Skeletal muscle satellite cell (primary cell): ENCODE measurements around the gene ATXN3.

Experiments used
- H3K27me3 ChIP-seq: 2 replicates; pipeline ENCODE4 v1.7.0; 2013; ENCODE audit warnings: low read length; ENCODE audit not compliant: control insufficient read depth, insufficient read depth
- H3K36me3 ChIP-seq: 2 replicates; pipeline ENCODE4 v1.7.0; 2013; ENCODE audit warnings: mild to moderate bottlenecking, control low read depth, low read length; ENCODE audit not compliant: insufficient read depth
- H3K4me1 ChIP-seq: 2 replicates; pipeline ENCODE4 v1.7.0; 2013; ENCODE audit warnings: low read length; ENCODE audit not compliant: control insufficient read depth, insufficient read depth
- H3K4me2 ChIP-seq: 2 replicates; pipeline ENCODE4 v1.7.0; 2013; ENCODE audit warnings: mild to moderate bottlenecking, low read length
- H3K4me3 ChIP-seq: 2 replicates; pipeline ENCODE4 v1.7.0; 2013; ENCODE audit warnings: low read length
- H3K9ac ChIP-seq: 2 replicates; pipeline ENCODE4 v1.7.0; 2013; ENCODE audit warnings: mild to moderate bottlenecking, low read depth, low read length, moderate library complexity
- H3K9me3 ChIP-seq: replicated peaks from 2 replicates; pipeline ENCODE4 v1.7.0; 2013; ENCODE audit warnings: mild to moderate bottlenecking, control low read depth, low read length

ATXN3 gene

GRCh38 chr14:92121207-92121669, 14.9 kb upstream of the ATXN3 start:
- Histone ChIP-seq H3K9me3 (no peaks in the 10 kb centered on the region), H3K27me3 (no peaks in the 10 kb centered on the region), H3K36me3 (peaks cover 28% of the 10 kb centered on the region), H3K4me1 (peaks cover 10% of the 10 kb centered on the region), H3K9ac (peak overlapping the region; percentile 99), H3K4me3 (peak overlapping the region; percentile 90), H3K4me2 (peak overlapping the region; percentile 92)

GRCh38 chr14:92109490-92109889, 3.1 kb upstream of the ATXN3 start:
- Histone ChIP-seq H3K9ac (no peak overlapping the region), H3K4me3 (no peak overlapping the region), H3K36me3 (no peaks in the 10 kb centered on the region), H3K4me1 (peaks cover 13% of the 10 kb centered on the region), H3K27me3 (no peaks in the 10 kb centered on the region), H3K4me2 (no peak overlapping the region), H3K9me3 (no peaks in the 10 kb centered on the region)

- Histone ChIP-seq H3K36me3 (no peaks in the 10 kb centered on the region), H3K4me3 (no peak overlapping the region), H3K4me2 (no peak overlapping the region), H3K27me3 (no peaks in the 10 kb centered on the region), H3K9me3 (no peaks in the 10 kb centered on the region), H3K4me1 (peaks cover 6% of the 10 kb centered on the region), H3K9ac (no peak overlapping the region)
Observed at GRCh38 chr14:92108345-92109254, 2.2 kb upstream of the ATXN3 start.

- Histone ChIP-seq H3K27me3 (no peaks in the 10 kb centered on the region), H3K4me2 (peak overlapping the region; percentile 91), H3K4me1 (peaks cover 5% of the 10 kb centered on the region), H3K9me3 (no peaks in the 10 kb centered on the region), H3K36me3 (no peaks in the 10 kb centered on the region), H3K4me3 (peak overlapping the region; percentile 97), H3K9ac (peak overlapping the region; percentile 95)
Observed at GRCh38 chr14:92105893-92106142, 564 bp downstream of the ATXN3 start.

GRCh38 chr14:92105073-92105892, 1.1 kb downstream of the ATXN3 start:
- Histone ChIP-seq H3K4me1 (peaks cover 5% of the 10 kb centered on the region), H3K4me2 (peak overlapping the region; percentile 91), H3K9me3 (no peaks in the 10 kb centered on the region), H3K4me3 (peak overlapping the region; percentile 97), H3K9ac (peak overlapping the region; percentile 95), H3K27me3 (no peaks in the 10 kb centered on the region), H3K36me3 (no peaks in the 10 kb centered on the region)

- H3K9me3 ChIP-seq: no peaks in the 10 kb centered on the region
- H3K4me3 ChIP-seq: no peak overlapping the region
- no peak overlapping the region for H3K4me2 ChIP-seq
- H3K36me3 ChIP-seq: no peaks in the 10 kb centered on the region
- H3K9ac ChIP-seq: no peak overlapping the region
- H3K4me1 ChIP-seq: peaks cover 5% of the 10 kb centered on the region
- H3K27me3 ChIP-seq: no peaks in the 10 kb centered on the region
Observed at GRCh38 chr14:92103363-92103989, 2.9 kb downstream of the ATXN3 start.

- no peak overlapping the region for H3K9ac ChIP-seq
- H3K4me1 ChIP-seq: peaks cover under 1% of the 10 kb centered on the region
- no peak overlapping the region for H3K4me2 ChIP-seq
- H3K36me3 ChIP-seq: no peaks in the 10 kb centered on the region
- no peaks in the 10 kb centered on the region for H3K9me3 ChIP-seq
- no peak overlapping the region for H3K4me3 ChIP-seq
- H3K27me3 ChIP-seq: no peaks in the 10 kb centered on the region
Observed at GRCh38 chr14:92099802-92100201, 6.6 kb downstream of the ATXN3 start.

GRCh38 chr14:92093320-92093719, 13.1 kb downstream of the ATXN3 start:
- no peaks in the 10 kb centered on the region for H3K4me1 ChIP-seq
- H3K9me3 ChIP-seq: no peaks in the 10 kb centered on the region
- peaks cover 6% of the 10 kb centered on the region for H3K36me3 ChIP-seq
- H3K9ac ChIP-seq: no peak overlapping the region
- no peak overlapping the region for H3K4me2 ChIP-seq
- no peaks in the 10 kb centered on the region for H3K27me3 ChIP-seq
- H3K4me3 ChIP-seq: no peak overlapping the region

- Histone ChIP-seq H3K36me3 (peaks cover 5% of the 10 kb centered on the region), H3K4me2 (no peak overlapping the region), H3K9ac (no peak overlapping the region), H3K4me1 (no peaks in the 10 kb centered on the region), H3K4me3 (no peak overlapping the region), H3K27me3 (no peaks in the 10 kb centered on the region), H3K9me3 (no peaks in the 10 kb centered on the region)
Observed at GRCh38 chr14:92088494-92088893, 17.9 kb downstream of the ATXN3 start.

- no peak overlapping the region for H3K4me3 ChIP-seq
- no peaks in the 10 kb centered on the region for H3K9me3 ChIP-seq
- no peaks in the 10 kb centered on the region for H3K4me1 ChIP-seq
- no peak overlapping the region for H3K9ac ChIP-seq
- H3K4me2 ChIP-seq: no peak overlapping the region
- no peaks in the 10 kb centered on the region for H3K27me3 ChIP-seq
- peaks cover 21% of the 10 kb centered on the region for H3K36me3 ChIP-seq
Observed at GRCh38 chr14:92074555-92074954, 31.8 kb downstream of the ATXN3 start.
